Astrocyte (in vitro differentiated cells and primary cell): ENCODE data around the gene OPA3. TPM values are rescaled to one million over a fixed set of nuclear protein-coding genes. Genes with fewer than 3 reads are reported as not detected.
"Not testable (repeated sequence)": the region's sequence is repeated elsewhere in the genome, so short reads cannot be mapped to it uniquely, and the experiment has no call there.

ENCODE experiments used
- DNase-seq: peaks from one replicate; pipeline ENCODE4 v3.0.0-alpha.2; 2010; ENCODE audit warnings: low read depth
- FAIRE-seq: peaks from 2 replicates; lab custom pipeline; 2011; peaks lifted over from hg19 to GRCh38; lab: Jason Lieb, UNC
- H2AFZ ChIP-seq: 2 replicates; pipeline ENCODE4 v1.6.0; 2012; ENCODE audit warnings: low read depth, low read length, inconsistent platforms
- H3K27ac ChIP-seq: 2 replicates; pipeline ENCODE4 v1.5.1; 2011; ENCODE audit warnings: low read depth, low read length, inconsistent platforms
- H3K27me3 ChIP-seq: 2 replicates; pipeline ENCODE4 v1.6.0; 2011; ENCODE audit warnings: low read length, inconsistent platforms; ENCODE audit not compliant: insufficient read depth
- H3K36me3 ChIP-seq: 2 replicates; pipeline ENCODE4 v1.5.1; 2011; ENCODE audit warnings: low read length, inconsistent platforms; ENCODE audit not compliant: insufficient read depth
- H3K4me1 ChIP-seq: 2 replicates; pipeline ENCODE4 v1.5.1; 2011; ENCODE audit warnings: low read length, inconsistent platforms; ENCODE audit not compliant: insufficient read depth
- H3K4me2 ChIP-seq: 2 replicates; pipeline ENCODE4 v1.6.0; 2012; ENCODE audit warnings: low read length, inconsistent platforms
- H3K4me3 ChIP-seq: 2 replicates; pipeline ENCODE4 v1.5.1; 2011; ENCODE audit warnings: low read depth, mild to moderate bottlenecking, low read length, inconsistent platforms; ENCODE audit not compliant: insufficient read depth
- H3K79me2 ChIP-seq: 2 replicates; pipeline ENCODE4 v1.6.0; 2012; ENCODE audit warnings: mild to moderate bottlenecking, low read length, inconsistent platforms; ENCODE audit not compliant: insufficient read depth
- H3K9ac ChIP-seq: 2 replicates; pipeline ENCODE4 v1.6.0; 2012; ENCODE audit warnings: mild to moderate bottlenecking, low read length, inconsistent platforms
- H3K9me3 ChIP-seq: 2 replicates; pipeline ENCODE4 v1.5.1; 2012; ENCODE audit warnings: low read depth, mild to moderate bottlenecking, low read length, inconsistent platforms; ENCODE audit not compliant: insufficient read depth
- H4K20me1 ChIP-seq: 2 replicates; pipeline ENCODE4 v1.6.0; 2012; ENCODE audit warnings: low read length, inconsistent platforms; ENCODE audit not compliant: insufficient read depth
- H3K27ac Mint-ChIP-seq: one replicate; pipeline ENCODE4 v1.8.0; 2021; ENCODE audit warnings: mild to moderate bottlenecking, mixed read lengths; ENCODE audit not compliant: unreplicated experiment
- H3K27me3 Mint-ChIP-seq: one replicate; pipeline ENCODE4 v1.8.0; 2021; ENCODE audit warnings: low read depth, mixed read lengths; ENCODE audit not compliant: unreplicated experiment
- H3K36me3 Mint-ChIP-seq: one replicate; pipeline ENCODE4 v1.8.0; 2021; ENCODE audit warnings: low read depth, mixed read lengths; ENCODE audit not compliant: unreplicated experiment
- H3K4me1 Mint-ChIP-seq: one replicate; pipeline ENCODE4 v1.8.0; 2021; ENCODE audit warnings: low read depth, mixed read lengths; ENCODE audit not compliant: unreplicated experiment
- H3K4me3 Mint-ChIP-seq: one replicate; pipeline ENCODE4 v1.8.0; 2021; ENCODE audit warnings: mild to moderate bottlenecking, moderate library complexity, mixed read lengths; ENCODE audit not compliant: unreplicated experiment
- H3K9me3 Mint-ChIP-seq: one replicate; pipeline ENCODE4 v1.8.0; 2021; ENCODE audit warnings: mild to moderate bottlenecking, mixed read lengths; ENCODE audit not compliant: unreplicated experiment
- CTCF ChIP-seq: IDR thresholded peaks from 2 replicates; pipeline ENCODE4 v1.5.1; 2011; ENCODE audit warnings: low read depth, mild to moderate bottlenecking, inconsistent platforms, low read length, moderate library complexity; ENCODE audit not compliant: insufficient read depth
- EZH2 ChIP-seq: IDR thresholded peaks from 2 replicates; pipeline ENCODE4 v1.6.1; 2012; ENCODE audit warnings: mild to moderate bottlenecking, low read length, inconsistent platforms; ENCODE audit not compliant: insufficient read depth
- total RNA-seq: library from RNA; stranded (reverse); gene quantifications from 2 replicates; pipeline ENCODE4 v1.2.1, GENCODE V29; 2021

Gene OPA3
- total RNA-seq, 1 donor from 2014 or later: 12.8 TPM

DNA sequence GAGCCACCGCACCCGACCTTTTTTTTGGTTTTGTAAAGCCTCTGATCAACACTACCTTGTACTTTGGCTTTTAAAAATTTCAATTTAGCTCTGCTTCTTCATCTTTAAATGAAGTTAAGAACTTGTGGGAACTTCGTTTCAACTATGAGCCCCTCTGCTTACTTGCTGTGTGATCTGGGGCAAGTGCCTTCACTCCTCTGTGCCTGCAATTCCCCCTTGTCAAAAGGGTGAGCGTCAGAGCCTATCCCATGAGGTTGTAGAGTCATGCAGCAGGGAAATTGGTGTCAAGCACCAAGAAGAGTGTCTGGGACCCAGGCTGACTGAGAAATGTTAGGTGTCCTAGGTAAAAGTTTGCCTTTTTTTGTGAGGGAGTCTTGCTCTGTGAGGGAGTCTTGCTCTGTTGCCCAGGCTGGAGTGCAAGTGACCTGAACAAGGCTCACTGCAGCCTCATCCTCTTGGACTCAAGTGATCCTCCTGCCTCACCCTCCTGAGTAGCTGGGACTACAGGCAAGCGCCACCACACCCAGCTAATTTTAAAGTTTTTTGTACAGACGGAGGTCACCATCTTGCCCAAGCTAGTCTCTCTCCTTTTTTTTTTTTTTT, 71.6 kb downstream of the OPA3 start:
- H2AFZ ChIP-seq: no peak overlapping the region

DNA sequence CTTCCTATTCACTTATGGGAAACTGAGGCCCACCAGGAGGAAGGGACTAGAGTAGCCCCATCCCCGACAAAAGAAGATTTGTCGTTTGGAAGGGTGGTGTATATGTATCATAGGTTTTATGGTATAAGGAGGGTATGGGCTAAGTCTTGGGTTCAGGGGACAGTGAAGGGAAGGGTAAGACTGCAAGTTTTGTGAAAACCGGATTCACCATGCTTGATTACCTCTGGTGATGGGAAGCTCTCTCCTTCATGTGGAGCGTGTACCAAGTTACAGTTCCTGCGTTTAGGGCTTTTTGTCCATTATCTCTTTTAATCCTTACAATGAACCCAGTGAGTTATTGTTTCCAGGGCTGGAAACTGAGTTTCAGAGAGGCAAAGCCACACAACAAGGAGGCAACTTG, 73.5 kb downstream of the OPA3 start:
- Histone ChIP-seq H4K20me1 (peaks cover 69% of the 10 kb centered on the region), H3K27me3 (no peaks in the 10 kb centered on the region), H3K4me1 (peaks cover 24% of the 10 kb centered on the region), H3K4me3 (no peak overlapping the region), H3K9me3 (no peaks in the 10 kb centered on the region), H3K4me2 (peak overlapping the region; percentile 100), H3K36me3 (peaks cover 15% of the 10 kb centered on the region), H3K9ac (no peak overlapping the region), H3K27ac (no peak overlapping the region), H2AFZ (no peak overlapping the region), H3K79me2 (peaks cover 91% of the 10 kb centered on the region)
- FAIRE-seq (no peak), DNase-seq (no peak)
- no peaks in the 10 kb centered on the region for H3K27me3 Mint-ChIP-seq
- H3K36me3 Mint-ChIP-seq: peaks cover 9% of the 10 kb centered on the region
- no peaks in the 10 kb centered on the region for H3K9me3 Mint-ChIP-seq
- H3K27ac Mint-ChIP-seq: no peak overlapping the region
- H3K4me3 Mint-ChIP-seq: peak overlapping the region; percentile 98
- TF ChIP-seq CTCF (no peak), EZH2 (no peak)
- H3K4me1 Mint-ChIP-seq: peaks cover 14% of the 10 kb centered on the region

More for the DNA sequence above, 71.6 kb downstream of the OPA3 start:
- Histone ChIP-seq H3K79me2 (peaks cover 98% of the 10 kb centered on the region), H3K9me3 (no peaks in the 10 kb centered on the region), H3K4me3 (no peak overlapping the region), H3K36me3 (peaks cover 22% of the 10 kb centered on the region), H3K4me2 (no peak overlapping the region), H4K20me1 (peaks cover 86% of the 10 kb centered on the region), H3K27ac (no peak overlapping the region), H3K27me3 (no peaks in the 10 kb centered on the region), H3K4me1 (peaks cover 21% of the 10 kb centered on the region), H3K9ac (no peak overlapping the region)
- Mint-ChIP-seq H3K36me3 (peaks cover 18% of the 10 kb centered on the region), H3K27me3 (no peaks in the 10 kb centered on the region), H3K4me1 (peaks cover 21% of the 10 kb centered on the region), H3K27ac (peak overlapping the region; percentile 53), H3K4me3 (peak overlapping the region; percentile 64), H3K9me3 (no peaks in the 10 kb centered on the region)
- no peak for FAIRE-seq
- no peak for DNase-seq
- no peak for TF ChIP-seq EZH2
- TF ChIP-seq CTCF: no peak

GRCh38 chr19:45510352-45510751, 74.2 kb downstream of the OPA3 start:
- DNase-seq, H3K4me3 ChIP-seq, H3K27me3 Mint-ChIP-seq, H3K36me3 Mint-ChIP-seq, H3K9me3 Mint-ChIP-seq, H3K27me3 ChIP-seq, H3K9ac ChIP-seq, H3K9me3 ChIP-seq, H3K27ac ChIP-seq, FAIRE-seq, H2AFZ ChIP-seq, H3K27ac Mint-ChIP-seq: not testable (repeated sequence)
- H3K79me2 ChIP-seq: peaks cover 84% of the 10 kb centered on the region
- H4K20me1 ChIP-seq: peaks cover 62% of the 10 kb centered on the region
- H3K4me1 ChIP-seq: peaks cover 29% of the 10 kb centered on the region
- peaks cover 15% of the 10 kb centered on the region for H3K4me1 Mint-ChIP-seq
- H3K4me2 ChIP-seq: peak overlapping the region; percentile 100
- peak overlapping the region; percentile 98 for H3K4me3 Mint-ChIP-seq
- H3K36me3 ChIP-seq: peaks cover 13% of the 10 kb centered on the region
